ENCODE results near the gene MCM9. TPM values are rescaled to one million over a fixed set of nuclear protein-coding genes. Genes with fewer than 3 reads are reported as not detected.
A peak's percentile ranks its signal among the peaks of the same experiment; 100 is the strongest.
"Not testable (repeated sequence)": the region's sequence is repeated elsewhere in the genome, so short reads cannot be mapped to it uniquely, and the experiment has no call there.

MCM9 gene
- polyA plus RNA-seq, 3 donors = 9.4 to 11.9 (median 9.8) TPM

GRCh38 chr6:118768441-118768840 is 166.5 kb downstream of the MCM9 start:
- Histone ChIP-seq H2AFZ (ENCODE audit: insufficient read depth, low read depth, low read length, poor library complexity, severe bottlenecking) (peak overlapping the region; percentile 14), H3K4me2 (replicated peaks; ENCODE audit: extremely low read depth, low read length, poor library complexity, severe bottlenecking) (peak overlapping the region; percentile 50), H3K27me3 (ENCODE audit: control insufficient read depth in 2 of 2, insufficient read depth in 2 of 2, low read length in 2 of 2) (no peaks in the 10 kb centered on the region), H3K36me3 (replicated peaks in 1 of 2; ENCODE audit: control insufficient read depth in 1 of 2, insufficient read depth in 2 of 2, low read length in 2 of 2) (no peaks in the 10 kb centered on the region), H4K20me1 (ENCODE audit: insufficient read depth, low read length) (no peaks in the 10 kb centered on the region), H3K9ac (ENCODE audit: insufficient read depth, low read length, poor library complexity, severe bottlenecking) (no peak overlapping the region), H3K27ac (ENCODE audit: low read depth in 1 of 2, low read length in 2 of 2) (peak overlapping the region; percentile 86 to 91), H3K9me3 (replicated peaks in 1 of 2; ENCODE audit: control insufficient read depth in 1 of 2, insufficient read depth in 1 of 2, low read length in 2 of 2) (no peaks in the 10 kb centered on the region), H3K4me1 (ENCODE audit: control insufficient read depth in 1 of 2, insufficient read depth in 2 of 2, low read length in 2 of 2) (peaks cover 76 to 79% of the 10 kb centered on the region in 2 donors), H3K4me3 (replicated peaks in 1 of 3; ENCODE audit: low read depth in 2 of 3, low read length in 3 of 3) (peak overlapping the region in 1 of 3 experiments; percentile 41), H3K79me2 (ENCODE audit: insufficient read depth, low read length) (no peaks in the 10 kb centered on the region)
- DNase-seq = no peak
- Mint-ChIP-seq H3K36me3 (peaks cover 0 to 2% of the 10 kb centered on the region in 2 donors), H3K4me1 (peaks cover 72% of the 10 kb centered on the region), H3K27ac (peak overlapping the region; percentile 84 to 96 (median 95)), H3K4me3 (peak overlapping the region; percentile 40 to 60), H3K27me3 (ENCODE audit: low read depth in 3 of 3) (peaks cover 0 to 2% (median 0%) of the 10 kb centered on the region in 3 donors), H3K9me3 (no peaks in the 10 kb centered on the region)
- 97% methylated on average over 3 of the region's 3 CpGs for WGBS (ENCODE audit: insufficient coverage)
- intact Hi-C loops (cut with micrococcal nuclease) = no loop called here
- TF ChIP-seq CTCF (IDR thresholded peaks at IDR 0.05) = no peak

GRCh38 chr6:118765316-118765715 is 169.6 kb downstream of the MCM9 start:
- 83% methylated on average over 1 of the region's 2 CpGs for WGBS (ENCODE audit: insufficient coverage)
- H3K4me3 Mint-ChIP-seq; H4K20me1 ChIP-seq (ENCODE audit: insufficient read depth, low read length); H3K79me2 ChIP-seq (ENCODE audit: insufficient read depth, low read length); H3K36me3 Mint-ChIP-seq; H3K36me3 ChIP-seq (replicated peaks in 1 of 2; ENCODE audit: control insufficient read depth in 1 of 2, insufficient read depth in 2 of 2, low read length in 2 of 2); H3K27me3 ChIP-seq (ENCODE audit: control insufficient read depth in 2 of 2, insufficient read depth in 2 of 2, low read length in 2 of 2); H3K9ac ChIP-seq (ENCODE audit: insufficient read depth, low read length, poor library complexity, severe bottlenecking); H3K9me3 Mint-ChIP-seq; H3K27me3 Mint-ChIP-seq (ENCODE audit: low read depth in 3 of 3); H3K9me3 ChIP-seq (replicated peaks in 1 of 2; ENCODE audit: control insufficient read depth in 1 of 2, insufficient read depth in 1 of 2, low read length in 2 of 2); intact Hi-C loops (cut with micrococcal nuclease); DNase-seq; H2AFZ ChIP-seq (ENCODE audit: insufficient read depth, low read depth, low read length, poor library complexity, severe bottlenecking): not testable (repeated sequence)
- peaks cover 96 to 100% of the 10 kb centered on the region in 2 donors for H3K4me1 ChIP-seq (ENCODE audit: control insufficient read depth in 1 of 2, insufficient read depth in 2 of 2, low read length in 2 of 2)
- peak overlapping the region in 1 of 2 donors; percentile 84 for H3K27ac ChIP-seq (ENCODE audit: low read depth in 1 of 2, low read length in 2 of 2)
- peak overlapping the region in 1 of 3 experiments; percentile 8 for H3K4me3 ChIP-seq (replicated peaks in 1 of 3; ENCODE audit: low read depth in 2 of 3, low read length in 3 of 3)
- peaks cover 92% of the 10 kb centered on the region for H3K4me1 Mint-ChIP-seq
- peak overlapping the region; percentile 66 to 95 (median 91) for H3K27ac Mint-ChIP-seq
- peak overlapping the region; percentile 49 for H3K4me2 ChIP-seq (replicated peaks; ENCODE audit: extremely low read depth, low read length, poor library complexity, severe bottlenecking)

Measured in CD14-positive monocyte (primary cell).